C4-2B (cell line): ENCODE results near the gene TRNP1.
"Not testable (repeated sequence)": the region's sequence is repeated elsewhere in the genome, so short reads cannot be mapped to it uniquely, and the experiment has no call there.

Source experiments
- H3K27ac ChIP-seq: fragments of 450-650 bp; 2 replicates; pipeline ENCODE4 v1.5.1; 2017
- ZFX ChIP-seq: fragments of 450-650 bp; IDR thresholded peaks from 2 replicates; pipeline ENCODE4 v1.6.1; 2017
- TF ChIP-seq, protein P1 (sequence below): fragments of 450-650 bp; conservative IDR thresholded peaks from 2 replicates; pipeline ENCODE4 v1.5.1; 2017; ENCODE audit warnings: mild to moderate bottlenecking

Gene TRNP1

DNA sequence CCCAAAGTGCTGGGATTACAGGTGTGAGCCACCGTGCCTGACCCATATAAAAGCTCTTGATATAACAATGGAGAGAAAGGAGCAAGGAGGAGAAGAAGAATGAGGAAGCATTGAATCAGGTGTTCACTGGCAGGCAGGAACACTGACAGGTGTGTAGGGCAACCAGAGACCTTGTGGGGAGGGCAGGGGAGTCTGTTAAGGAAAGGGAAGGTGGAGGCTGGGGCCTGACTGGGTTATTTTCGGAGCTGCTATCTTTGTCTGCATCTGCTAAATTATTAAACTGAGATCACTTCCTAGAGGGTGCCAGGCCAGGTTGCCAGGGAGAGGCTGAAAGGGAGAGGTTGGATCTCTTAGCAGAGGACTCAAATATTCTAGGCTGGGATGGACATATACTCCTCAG lies 6.8 kb upstream of the TRNP1 start:
- no peak overlapping the region for H3K27ac ChIP-seq
- TF ChIP-seq ZFX, result no peak
- TF ChIP-seq, protein P1, sequence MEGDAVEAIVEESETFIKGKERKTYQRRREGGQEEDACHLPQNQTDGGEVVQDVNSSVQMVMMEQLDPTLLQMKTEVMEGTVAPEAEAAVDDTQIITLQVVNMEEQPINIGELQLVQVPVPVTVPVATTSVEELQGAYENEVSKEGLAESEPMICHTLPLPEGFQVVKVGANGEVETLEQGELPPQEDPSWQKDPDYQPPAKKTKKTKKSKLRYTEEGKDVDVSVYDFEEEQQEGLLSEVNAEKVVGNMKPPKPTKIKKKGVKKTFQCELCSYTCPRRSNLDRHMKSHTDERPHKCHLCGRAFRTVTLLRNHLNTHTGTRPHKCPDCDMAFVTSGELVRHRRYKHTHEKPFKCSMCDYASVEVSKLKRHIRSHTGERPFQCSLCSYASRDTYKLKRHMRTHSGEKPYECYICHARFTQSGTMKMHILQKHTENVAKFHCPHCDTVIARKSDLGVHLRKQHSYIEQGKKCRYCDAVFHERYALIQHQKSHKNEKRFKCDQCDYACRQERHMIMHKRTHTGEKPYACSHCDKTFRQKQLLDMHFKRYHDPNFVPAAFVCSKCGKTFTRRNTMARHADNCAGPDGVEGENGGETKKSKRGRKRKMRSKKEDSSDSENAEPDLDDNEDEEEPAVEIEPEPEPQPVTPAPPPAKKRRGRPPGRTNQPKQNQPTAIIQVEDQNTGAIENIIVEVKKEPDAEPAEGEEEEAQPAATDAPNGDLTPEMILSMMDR, result no peak

DNA sequence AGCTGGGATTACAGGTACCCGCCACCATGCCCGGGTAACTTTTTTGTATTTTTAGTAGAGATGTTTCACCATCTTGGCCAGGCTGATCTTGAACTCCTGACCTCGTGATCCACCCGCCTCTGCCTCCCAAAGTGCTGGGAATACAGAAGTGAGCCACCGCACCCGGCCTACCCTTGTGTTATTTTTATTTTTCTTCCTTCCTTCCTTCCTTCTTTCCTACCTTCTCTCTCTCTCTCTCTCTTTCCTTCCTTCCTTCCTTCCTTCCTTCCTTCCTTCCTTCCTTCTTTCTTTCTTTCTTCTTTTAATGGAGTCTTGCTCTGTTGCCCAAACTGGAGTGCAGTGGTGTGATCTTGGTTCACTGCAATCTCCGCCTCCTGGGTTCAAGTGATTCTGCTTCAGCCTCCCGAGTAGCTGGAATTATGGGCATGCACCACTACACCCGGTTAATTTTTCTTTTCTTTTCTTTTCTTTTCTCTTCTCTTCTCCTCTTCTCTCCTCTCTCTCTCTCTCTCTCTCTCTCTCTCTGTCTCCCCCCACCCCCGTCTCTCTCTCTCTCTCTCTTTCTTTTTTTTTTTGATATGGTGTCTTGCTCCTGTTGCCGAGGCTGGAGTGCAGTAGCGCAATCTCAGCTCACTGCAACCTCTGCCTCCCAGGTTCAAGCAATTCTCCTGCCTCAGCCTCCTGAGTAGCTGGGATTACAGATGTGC lies 3.9 kb upstream of the TRNP1 start:
- H3K27ac ChIP-seq, result not testable (repeated sequence)

DNA sequence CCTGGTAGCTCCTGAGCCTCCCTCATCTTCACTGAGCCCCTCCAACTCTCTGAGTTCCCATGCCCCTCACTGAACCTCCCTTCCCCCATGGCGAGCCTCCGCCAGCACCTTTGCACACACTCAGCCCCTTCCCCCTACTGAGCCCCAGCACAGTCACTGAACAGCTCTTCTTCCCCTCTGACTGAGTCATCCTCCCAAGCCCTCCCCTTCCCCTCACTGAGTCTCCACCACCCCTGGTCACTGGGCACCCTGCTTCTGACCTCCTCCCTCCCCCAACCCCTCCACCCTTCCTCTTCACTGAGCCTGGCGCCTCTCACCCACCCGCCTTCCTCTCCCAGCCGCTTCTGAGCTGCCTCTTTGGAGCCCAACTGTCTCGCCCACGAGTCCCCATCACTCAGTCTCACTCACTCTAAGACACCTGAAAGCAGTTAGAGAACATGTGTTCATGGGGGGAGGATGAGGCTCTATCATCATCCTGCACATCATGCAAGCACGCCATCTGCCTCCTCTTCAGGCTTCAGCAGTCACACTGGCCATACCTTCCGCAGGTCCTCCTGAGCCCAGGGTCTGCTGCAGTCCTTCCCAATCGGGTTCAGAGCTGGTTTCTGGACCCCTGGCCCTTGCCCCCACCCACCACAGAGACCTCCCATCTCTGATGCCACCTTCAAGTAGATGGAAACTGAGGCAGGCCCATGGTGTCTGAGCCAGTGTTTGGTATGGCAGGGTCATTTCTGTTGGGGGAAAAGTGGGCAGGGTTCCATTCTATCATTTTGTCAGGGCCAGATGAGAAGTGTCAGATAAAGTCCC lies 2.0 kb upstream of the TRNP1 start:
- H3K27ac ChIP-seq, result no peak overlapping the region
- no peak for TF ChIP-seq ZFX
- TF ChIP-seq, protein P1, result no peak

DNA sequence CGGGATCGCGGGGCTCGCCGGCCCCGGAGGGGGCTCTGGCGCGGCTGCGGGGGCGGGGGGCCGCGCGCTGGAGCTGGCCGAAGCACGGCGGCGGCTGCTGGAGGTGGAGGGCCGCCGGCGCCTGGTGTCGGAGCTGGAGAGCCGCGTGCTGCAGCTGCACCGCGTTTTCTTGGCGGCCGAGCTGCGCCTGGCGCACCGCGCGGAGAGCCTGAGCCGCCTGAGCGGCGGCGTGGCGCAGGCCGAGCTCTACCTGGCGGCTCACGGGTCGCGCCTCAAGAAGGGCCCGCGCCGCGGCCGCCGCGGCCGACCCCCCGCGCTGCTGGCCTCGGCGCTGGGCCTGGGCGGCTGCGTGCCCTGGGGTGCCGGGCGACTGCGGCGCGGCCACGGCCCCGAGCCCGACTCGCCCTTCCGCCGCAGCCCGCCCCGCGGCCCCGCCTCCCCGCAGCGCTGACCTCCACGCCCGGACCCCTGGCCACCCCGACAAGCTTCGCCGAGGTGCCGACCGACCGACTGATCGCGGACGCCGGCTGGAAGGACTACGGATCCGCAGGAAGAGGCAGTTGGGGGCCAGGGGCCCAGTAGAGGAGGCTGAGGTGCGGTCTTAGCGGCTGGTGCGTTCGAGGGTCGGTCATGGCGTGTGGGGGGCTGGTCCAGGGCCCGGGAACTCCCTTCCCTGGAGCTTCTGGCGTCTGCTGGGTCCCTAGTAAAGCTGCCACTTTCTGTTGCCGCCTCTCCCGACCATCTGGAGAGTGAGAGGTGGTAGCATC lies 711 bp downstream of the TRNP1 start:
- H3K27ac ChIP-seq, result peak overlapping the region; percentile 43
- TF ChIP-seq, protein P1, result no peak
- peak; percentile 66; the same call in 1 of the 2 replicates for TF ChIP-seq ZFX

DNA sequence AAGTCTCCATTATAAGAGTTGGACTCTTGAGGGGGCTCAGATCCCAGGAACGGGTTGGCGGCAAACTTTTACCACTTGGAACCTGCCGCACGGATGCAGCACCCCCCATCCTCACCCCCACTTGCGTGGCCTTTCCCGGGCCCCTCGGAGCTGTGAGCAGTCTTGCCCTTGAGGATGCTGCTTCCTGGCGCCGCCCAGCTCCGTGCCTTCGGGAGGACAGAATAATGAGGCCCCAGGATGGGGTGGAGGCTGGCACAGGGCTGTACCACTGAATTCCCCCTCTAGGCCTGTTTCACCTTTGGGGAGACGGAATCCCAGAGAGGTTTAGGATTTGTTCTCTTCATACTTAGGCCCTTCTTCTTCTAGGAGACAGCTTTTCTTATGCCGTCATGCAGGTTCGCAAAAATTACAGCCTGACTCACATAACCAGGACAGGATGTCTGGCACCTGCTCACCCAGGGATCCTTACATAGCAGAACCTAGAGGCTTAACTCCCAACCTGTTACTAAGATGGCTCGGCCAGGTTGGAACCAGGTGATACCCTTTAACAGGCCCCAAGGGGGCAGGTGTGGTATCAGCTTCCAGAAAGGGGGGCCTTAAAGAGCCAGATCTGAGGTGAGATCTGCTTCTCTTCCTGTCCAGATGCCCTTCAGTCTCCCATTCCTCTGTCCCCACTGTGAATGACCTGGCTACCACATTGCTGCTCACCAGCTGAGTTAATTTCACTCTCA lies 1.5 kb downstream of the TRNP1 start:
- TF ChIP-seq, protein P1, result no peak
- no peak for TF ChIP-seq ZFX
- no peak overlapping the region; the same call in 1 of the 2 replicates for H3K27ac ChIP-seq

DNA sequence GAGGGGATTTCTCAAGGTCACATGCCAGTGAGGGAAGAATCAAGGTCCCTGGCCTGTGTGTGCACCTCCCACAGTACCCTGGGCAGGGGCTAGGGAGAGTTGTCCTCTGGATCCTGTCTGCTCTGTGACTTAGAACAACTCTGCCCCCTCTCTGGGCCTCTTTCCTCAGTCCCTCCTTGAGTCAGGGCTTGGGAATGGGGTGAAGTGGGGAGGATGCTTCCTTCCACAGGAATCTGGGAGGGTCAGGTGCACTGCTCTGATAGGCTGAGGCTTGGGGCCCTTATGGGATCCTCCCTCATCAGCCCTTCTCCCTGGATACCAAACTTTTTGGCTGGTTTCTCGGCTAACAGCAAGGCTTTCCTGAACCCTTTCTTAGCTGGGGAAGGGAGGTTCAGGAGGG lies 2.5 kb downstream of the TRNP1 start:
- TF ChIP-seq, protein P1, result no peak
- H3K27ac ChIP-seq, result no peak overlapping the region

DNA sequence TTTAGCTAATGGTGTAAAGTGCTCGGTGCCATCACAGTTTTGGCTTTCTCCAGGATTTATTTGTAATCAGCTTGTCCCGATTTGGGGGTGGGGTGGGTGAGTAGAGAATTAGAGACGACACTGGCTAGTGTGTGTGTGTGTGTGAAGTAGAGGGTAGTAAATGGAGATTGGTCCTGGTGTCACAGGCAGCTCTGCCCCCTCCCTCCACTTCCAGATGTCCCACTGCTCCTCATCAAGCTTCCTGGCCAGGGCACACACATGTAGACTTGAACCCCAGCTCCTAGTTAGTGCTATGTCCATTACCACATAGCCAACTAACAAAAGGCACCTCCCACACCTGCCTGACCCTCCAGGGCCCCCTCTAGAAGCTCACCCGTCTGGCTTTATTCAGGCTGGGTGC lies 3.2 kb downstream of the TRNP1 start:
- TF ChIP-seq, protein P1, result no peak
- no peak for TF ChIP-seq ZFX

More for the DNA sequence above, 3.2 kb downstream of the TRNP1 start:
- no peak overlapping the region for H3K27ac ChIP-seq
